Upper lobe of right lung (tissue), 1 donor: ENCODE data around the gene PPP3R1. TPM values are rescaled to one million over a fixed set of nuclear protein-coding genes. Genes with fewer than 3 reads are reported as not detected.
A peak's percentile ranks its signal among the peaks of the same experiment; 100 is the strongest.

Source experiments
- ATAC-seq: fragments of 200-7000 bp; cut with Tn5 transposase; one replicate; pipeline ENCODE4 v1.9.1; 2020; ENCODE audit warnings: mild to moderate bottlenecking, moderate library complexity
- DNase-seq: peaks from one replicate; pipeline ENCODE4 v3.0.0-alpha.2; 2020
- H3K27ac ChIP-seq: fragments of 200-600 bp; one replicate; pipeline ENCODE4 v1.8.0; 2022
- H3K27me3 ChIP-seq: fragments of 200-600 bp; one replicate; pipeline ENCODE4 v1.8.0; 2022; ENCODE audit warnings: mild to moderate bottlenecking
- H3K36me3 ChIP-seq: fragments of 200-600 bp; one replicate; pipeline ENCODE4 v1.8.0; 2022
- H3K4me1 ChIP-seq: fragments of 200-600 bp; one replicate; pipeline ENCODE4 v1.8.0; 2022
- H3K4me3 ChIP-seq: fragments of 200-600 bp; one replicate; pipeline ENCODE4 v1.8.0; 2022; ENCODE audit warnings: mild to moderate bottlenecking
- H3K9me3 ChIP-seq: fragments of 200-600 bp; one replicate; pipeline ENCODE4 v1.8.0; 2022
- intact Hi-C: fragments of 100-400 bp; cut with DNase I; formaldehyde crosslinking; loops from one replicate; pipeline ENCODE4 v1.11.0; 2022
- total RNA-seq: library from RNA; stranded (reverse); fragmentation: NEBNext Ultra II Directional; extraction: Animal tissue kit (Norgen Biotek cat#: 25700); gene quantifications from one replicate; pipeline ENCODE4 v1.2.1, GENCODE V29; 2021
- TF ChIP-seq, protein P1 (sequence below): fragments of 200-600 bp; IDR thresholded peaks from one replicate; pipeline ENCODE4 v1.8.0; 2022; ENCODE audit warnings: antibody characterized with exemption
- donor health status: DM: no; HTN: yes; CAD: no; lungs with severe emphysema.

The PPP3R1 gene
- total RNA-seq, 1 donor from 2014 or later, result 59.2 TPM

DNA sequence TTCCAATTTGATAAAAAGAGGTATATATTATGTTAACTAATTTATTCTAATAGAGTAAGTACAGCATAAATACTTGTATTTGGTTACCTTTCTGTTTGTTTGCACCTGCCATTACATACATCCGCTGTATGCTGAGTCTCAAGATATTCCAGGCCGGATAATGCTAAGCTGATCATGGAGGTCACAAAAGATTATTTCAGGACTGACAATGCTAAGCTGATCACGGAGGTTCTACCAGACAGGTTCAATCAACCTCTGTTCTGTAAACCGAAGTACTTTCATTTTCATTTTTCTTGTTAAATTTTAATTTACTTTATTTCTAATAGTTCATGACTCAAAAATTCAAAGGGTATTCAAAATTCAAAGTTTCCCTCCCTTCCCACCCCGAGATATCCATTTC is 63.5 kb downstream of the PPP3R1 start:
- TF ChIP-seq, protein P1, sequence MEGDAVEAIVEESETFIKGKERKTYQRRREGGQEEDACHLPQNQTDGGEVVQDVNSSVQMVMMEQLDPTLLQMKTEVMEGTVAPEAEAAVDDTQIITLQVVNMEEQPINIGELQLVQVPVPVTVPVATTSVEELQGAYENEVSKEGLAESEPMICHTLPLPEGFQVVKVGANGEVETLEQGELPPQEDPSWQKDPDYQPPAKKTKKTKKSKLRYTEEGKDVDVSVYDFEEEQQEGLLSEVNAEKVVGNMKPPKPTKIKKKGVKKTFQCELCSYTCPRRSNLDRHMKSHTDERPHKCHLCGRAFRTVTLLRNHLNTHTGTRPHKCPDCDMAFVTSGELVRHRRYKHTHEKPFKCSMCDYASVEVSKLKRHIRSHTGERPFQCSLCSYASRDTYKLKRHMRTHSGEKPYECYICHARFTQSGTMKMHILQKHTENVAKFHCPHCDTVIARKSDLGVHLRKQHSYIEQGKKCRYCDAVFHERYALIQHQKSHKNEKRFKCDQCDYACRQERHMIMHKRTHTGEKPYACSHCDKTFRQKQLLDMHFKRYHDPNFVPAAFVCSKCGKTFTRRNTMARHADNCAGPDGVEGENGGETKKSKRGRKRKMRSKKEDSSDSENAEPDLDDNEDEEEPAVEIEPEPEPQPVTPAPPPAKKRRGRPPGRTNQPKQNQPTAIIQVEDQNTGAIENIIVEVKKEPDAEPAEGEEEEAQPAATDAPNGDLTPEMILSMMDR, result no peak
- DNase-seq (no peak), ATAC-seq (no peak)
- peaks cover 21% of the 10 kb centered on the region for H3K36me3 ChIP-seq
- peaks cover 21% of the 10 kb centered on the region for H3K4me1 ChIP-seq
- no peaks in the 10 kb centered on the region for H3K9me3 ChIP-seq
- no peak overlapping the region for H3K4me3 ChIP-seq
- H3K27me3 ChIP-seq, result no peaks in the 10 kb centered on the region
- no peak overlapping the region for H3K27ac ChIP-seq
- intact Hi-C loops, result loop anchor here (10.0 kb wide), 1 partner anchor 56 kb away; no protein-coding TSS in a partner anchor

DNA sequence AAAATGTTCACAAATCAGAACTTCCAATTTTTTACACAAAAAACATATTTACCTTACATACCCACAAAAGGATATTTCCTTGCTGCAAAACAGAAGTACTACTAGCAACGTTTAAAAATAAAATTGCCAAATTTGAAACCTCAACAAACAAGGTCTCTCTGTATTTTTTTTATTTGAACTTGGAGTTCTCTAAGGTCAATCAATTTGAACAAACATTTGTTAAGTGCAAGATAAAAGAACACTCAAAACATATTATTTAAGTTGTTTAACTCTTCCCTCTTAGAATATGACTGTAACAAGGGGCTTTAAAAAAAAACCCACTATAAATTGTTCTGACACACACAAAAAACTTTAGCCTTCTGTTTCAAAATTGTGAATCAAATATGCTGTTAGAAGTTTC is 65.0 kb downstream of the PPP3R1 start:
- ATAC-seq, result no peak
- Histone ChIP-seq H3K4me3 (no peak overlapping the region), H3K9me3 (no peaks in the 10 kb centered on the region), H3K4me1 (peaks cover 17% of the 10 kb centered on the region), H3K27ac (no peak overlapping the region), H3K27me3 (no peaks in the 10 kb centered on the region), H3K36me3 (peaks cover 28% of the 10 kb centered on the region)
- intact Hi-C loops, result loop anchor here (10.0 kb wide), 1 partner anchor 57 kb away; no protein-coding TSS in a partner anchor
- TF ChIP-seq, protein P1, result no peak
- no peak for DNase-seq

DNA sequence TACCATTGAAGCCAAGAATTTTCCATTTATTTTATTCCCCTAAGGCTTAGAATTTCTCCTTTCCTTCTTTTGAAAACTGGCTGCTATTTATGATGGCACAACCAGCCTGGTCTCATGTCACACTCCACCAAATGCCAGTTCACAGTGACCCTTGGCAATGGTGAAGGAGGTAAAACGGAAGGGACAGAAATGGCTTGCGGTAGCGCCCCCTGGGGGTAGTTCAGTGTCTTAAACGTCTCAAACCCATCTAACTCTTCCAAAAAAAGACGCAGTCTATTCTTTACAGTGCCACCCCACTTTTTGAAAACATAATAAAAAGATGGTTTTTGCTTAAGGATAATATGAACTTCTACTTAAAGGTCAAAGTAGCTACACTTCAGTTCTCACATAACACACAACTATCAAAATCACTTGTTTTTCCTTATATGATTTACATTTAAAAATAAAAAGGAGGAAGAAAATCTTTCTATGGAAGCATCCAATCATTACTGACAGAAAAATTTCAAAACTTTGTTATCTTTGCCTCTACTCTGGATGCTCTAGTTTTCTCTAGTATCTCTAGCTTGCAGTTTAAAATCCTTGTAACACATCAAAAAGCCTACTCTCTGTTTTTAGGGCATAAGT is 66.7 kb downstream of the PPP3R1 start:
- peak; percentile 67 for DNase-seq
- ATAC-seq, result peak; percentile 84
- intact Hi-C loops, result loop anchor here (10.0 kb wide), 1 partner anchor 59 kb away; no protein-coding TSS in a partner anchor

GRCh38 chr2:68182902-68183301 is 69.4 kb downstream of the PPP3R1 start:
- Histone ChIP-seq H3K27ac (no peak overlapping the region), H3K9me3 (no peaks in the 10 kb centered on the region), H3K27me3 (no peaks in the 10 kb centered on the region), H3K4me3 (no peak overlapping the region), H3K4me1 (no peaks in the 10 kb centered on the region), H3K36me3 (peaks cover 50% of the 10 kb centered on the region)
- DNase-seq (no peak), ATAC-seq (no peak)
- intact Hi-C loops, result loop anchor here (10.0 kb wide), 1 partner anchor 62 kb away; no protein-coding TSS in a partner anchor
- TF ChIP-seq, protein P1, result no peak

More for the DNA sequence above, 66.7 kb downstream of the PPP3R1 start:
- Histone ChIP-seq H3K9me3 (no peaks in the 10 kb centered on the region), H3K27ac (no peak overlapping the region), H3K27me3 (no peaks in the 10 kb centered on the region), H3K4me3 (no peak overlapping the region), H3K4me1 (peaks cover 11% of the 10 kb centered on the region), H3K36me3 (peaks cover 39% of the 10 kb centered on the region)
- TF ChIP-seq, protein P1, result peak; percentile 62

- intact Hi-C loops, result no loop called here
- ATAC-seq (no peak), DNase-seq (no peak)
- Histone ChIP-seq H3K36me3 (peaks cover 49% of the 10 kb centered on the region), H3K27ac (no peak overlapping the region), H3K9me3 (no peaks in the 10 kb centered on the region), H3K4me1 (no peaks in the 10 kb centered on the region), H3K4me3 (no peak overlapping the region), H3K27me3 (no peaks in the 10 kb centered on the region)
- TF ChIP-seq, protein P1, result no peak
These were observed 73.2 kb downstream of the PPP3R1 start for GRCh38 chr2:68178954-68179627.
